Hepatic stellate cell (primary cell): Measurements from ENCODE around the gene FHIT.

Experiments used
- DNase-seq: peaks from one replicate; pipeline ENCODE4 v3.0.0; 2011; ENCODE audit warnings: low spot score

The FHIT gene

DNA sequence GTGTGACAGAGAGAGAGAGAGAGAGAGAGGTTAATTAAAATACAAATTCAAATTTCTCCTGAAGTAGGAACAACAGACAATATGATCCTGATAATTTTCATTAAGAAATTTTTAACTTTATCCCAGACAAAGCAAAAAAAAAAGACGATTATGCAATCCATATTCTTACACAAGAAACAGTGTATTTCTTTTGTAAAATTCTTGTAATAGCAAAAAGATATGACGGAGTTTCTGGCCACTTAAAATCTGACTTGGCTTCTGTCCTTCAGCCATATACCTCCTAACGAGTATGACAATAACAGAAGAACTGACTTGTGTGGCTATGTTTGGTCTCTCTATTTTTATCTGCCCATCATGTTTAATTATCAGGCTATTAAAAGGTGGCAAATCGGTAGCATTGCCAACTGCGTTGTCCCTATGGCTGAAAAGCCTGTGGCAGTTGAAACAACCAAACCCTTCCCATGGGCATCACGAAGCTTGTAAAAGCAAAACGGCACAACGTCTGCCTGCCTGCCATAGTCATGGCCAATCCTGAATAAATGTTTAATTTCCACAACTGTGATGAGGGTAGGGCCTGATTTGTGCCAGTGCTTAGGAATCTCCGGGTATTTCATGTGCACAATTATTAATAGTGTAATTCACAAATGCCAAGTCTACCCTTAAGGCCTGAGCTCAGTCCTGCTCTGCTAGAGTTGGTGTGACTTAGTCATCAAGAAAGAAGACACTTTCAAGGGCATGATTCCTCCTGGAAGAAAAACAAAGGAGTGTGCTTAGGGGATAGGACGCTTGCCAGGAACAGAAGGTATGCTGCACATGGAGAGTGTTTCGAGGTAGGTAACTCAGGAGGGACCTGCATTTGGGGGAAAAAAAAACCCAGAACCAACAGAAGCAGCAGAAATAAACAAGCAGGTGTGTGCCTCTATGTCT is 1090.2 kb downstream of the FHIT start:
- DNase-seq = no peak

DNA sequence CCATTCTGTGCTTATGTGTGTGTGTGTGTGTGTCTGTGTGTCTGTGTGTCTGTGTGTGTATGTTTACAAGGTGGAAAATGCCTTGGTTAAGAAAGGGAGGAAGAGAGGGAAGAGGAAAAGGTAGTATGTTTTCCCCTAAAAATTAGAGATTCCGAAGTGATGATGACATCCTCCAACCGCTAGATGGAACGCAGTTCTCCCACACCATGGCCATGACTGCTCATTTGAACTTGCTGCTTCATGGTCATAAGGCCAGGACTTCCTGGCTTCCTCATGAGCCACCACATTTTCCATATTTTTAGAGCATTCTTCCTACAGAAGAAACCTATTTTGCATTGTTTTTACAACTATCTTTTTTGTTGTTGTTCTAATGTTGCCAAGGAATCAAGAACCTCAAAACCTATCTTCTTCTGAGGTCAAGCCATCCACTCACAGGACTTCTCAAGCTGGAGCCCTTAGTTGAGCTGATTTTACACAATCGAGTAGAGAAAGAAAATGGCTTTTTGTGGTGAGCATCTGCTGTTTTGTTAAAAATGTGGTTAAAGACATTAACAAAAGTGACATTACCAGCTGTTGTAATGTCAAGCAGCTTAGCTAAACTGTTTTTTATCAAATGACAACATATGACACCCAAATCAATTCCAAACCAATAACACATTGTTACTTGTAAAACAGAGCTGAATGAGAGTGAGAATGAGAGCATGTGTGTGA is 1091.0 kb downstream of the FHIT start:
- DNase-seq = no peak

DNA sequence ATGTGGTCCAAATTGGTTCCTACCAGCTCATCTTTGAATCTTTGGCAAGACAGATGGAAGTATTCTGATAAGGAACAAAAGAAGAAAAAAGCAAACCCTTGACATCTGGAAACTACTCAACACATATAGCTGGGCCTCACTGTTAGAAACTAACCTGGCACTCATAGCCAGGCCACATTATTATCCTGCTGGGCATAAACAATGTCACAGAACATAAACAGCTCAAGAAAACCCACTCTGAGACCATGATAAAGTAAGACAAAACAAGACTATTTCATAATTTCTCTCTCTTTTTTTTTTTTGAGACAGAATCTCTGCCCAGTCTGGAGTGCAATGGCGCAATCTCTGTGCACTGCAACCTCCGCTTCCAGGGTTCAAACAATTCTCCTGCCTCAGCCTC is 1093.2 kb downstream of the FHIT start:
- no peak for DNase-seq

DNA sequence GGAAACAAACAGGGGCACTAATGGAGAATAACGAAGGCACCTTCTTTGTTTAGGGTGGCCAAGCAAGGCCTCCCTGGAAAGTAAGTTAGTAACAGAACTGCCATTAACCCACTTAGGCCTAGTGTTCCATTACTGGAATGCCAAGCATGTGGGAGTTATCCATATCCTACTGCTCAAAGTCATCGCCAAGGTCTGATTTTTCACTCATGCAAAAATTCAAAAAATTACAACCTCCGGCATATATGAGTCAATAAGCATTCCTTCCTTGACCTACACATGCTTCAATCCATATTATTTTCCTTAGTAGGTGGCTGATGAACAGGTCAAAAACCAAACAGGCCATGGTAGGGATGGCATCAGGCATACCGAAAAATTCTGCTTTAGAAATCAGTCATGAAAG is 1097.2 kb downstream of the FHIT start:
- DNase-seq = no peak

DNA sequence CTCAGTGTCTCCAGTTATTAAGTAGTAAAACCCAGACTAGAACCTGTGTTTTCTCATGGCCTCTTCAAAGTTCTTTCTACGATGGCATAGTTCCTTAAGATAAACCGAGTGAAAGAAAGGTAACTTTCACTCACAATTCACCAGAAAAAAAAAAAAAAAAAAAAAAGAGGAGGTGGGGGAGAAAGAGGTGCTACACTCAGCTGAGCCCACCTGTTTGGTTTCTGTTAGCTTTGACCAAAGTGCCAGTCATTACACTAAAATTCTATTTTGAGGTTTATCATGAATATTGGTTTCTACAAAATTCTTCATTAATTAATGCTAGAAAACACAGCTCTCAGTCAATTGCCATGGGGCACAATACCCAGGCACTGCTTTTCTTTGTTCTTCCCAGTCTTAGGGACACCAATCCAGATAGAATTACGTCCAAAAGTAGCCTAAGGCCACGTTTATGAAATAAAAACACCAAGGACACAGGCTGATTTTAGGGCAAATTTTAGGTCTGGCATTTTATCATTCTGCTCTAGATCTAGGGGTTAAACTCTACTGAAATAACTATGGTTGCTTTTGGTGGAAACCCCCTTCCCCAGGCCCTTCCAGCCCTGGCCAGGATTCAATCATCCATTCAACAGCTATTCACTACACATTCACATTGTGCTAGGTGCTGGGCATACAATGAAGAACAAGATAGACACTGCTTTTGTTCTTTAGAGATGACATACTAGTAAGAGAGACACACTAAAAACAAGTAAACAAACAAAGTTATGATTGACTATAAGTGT is 1097.8 kb downstream of the FHIT start:
- no peak for DNase-seq

DNA sequence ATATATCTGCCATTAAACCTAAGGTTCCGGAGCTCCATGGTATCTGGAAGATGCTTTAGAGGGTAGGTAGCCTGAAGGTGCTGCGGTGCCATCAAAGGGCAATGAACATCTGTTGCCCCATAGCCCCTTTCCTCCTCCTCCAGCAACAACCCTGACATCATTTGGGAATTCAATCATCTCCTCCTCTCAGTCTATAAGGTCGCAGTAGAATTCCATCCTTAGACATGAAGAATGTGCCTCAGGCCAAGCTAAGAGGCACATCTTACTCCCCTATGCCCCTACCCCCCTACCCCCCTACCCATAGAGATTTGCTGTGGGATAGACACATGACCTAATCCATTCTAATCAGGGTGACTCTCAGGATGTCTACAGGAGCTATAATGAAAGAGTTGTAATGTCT is 1101.8 kb downstream of the FHIT start:
- DNase-seq = no peak

DNA sequence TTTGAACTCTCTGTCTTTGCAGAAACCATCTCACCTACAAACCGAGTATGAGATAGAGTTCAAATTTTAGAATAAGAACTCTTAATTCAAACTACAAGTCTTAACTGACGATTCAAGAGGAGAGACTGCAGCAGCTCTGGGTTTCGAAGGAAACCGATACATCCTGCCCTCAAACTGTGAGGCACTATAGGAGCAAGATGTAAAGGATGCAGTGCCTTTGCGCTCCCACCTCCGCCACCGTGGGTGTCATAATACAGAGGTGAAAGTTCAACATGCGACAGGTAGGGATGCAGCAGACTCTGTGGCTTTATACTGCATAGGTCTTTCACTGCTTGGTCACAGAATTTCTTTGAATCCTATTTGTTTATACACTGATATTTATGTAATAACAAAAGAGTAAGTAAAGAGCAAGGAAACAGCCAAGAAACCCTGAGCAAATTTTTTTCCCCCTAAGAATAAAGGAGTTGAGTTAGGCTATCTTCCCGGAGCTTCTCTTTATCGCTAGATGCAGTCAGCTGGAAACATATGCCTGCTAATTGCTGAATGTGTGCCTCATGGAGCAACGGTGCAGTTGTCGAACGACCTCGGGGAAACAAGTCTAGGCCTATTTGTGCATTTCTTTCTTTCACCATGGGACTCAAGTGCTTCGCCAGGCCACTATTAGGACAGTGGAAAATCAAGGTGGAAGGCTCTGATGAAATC is 1103.9 kb downstream of the FHIT start:
- DNase-seq = no peak

DNA sequence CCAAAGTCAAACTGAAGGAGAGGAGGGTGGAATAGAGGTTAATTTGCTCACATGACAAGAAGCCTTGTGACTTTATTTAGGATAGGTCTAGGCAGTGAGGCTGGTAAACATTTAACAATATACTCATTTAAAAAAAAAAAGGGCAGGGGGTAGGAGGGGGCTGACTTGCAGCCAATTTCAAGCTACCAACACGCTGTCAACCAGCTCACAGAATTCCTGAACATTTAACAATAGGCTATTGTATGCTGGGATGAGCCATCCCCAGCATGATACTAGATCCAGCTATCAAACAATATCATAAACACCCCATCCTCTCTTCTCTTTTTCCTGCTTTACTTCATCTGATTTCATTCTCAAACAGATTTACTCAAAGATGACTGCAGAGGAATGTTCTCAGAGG is 1105.1 kb downstream of the FHIT start:
- no peak for DNase-seq

DNA sequence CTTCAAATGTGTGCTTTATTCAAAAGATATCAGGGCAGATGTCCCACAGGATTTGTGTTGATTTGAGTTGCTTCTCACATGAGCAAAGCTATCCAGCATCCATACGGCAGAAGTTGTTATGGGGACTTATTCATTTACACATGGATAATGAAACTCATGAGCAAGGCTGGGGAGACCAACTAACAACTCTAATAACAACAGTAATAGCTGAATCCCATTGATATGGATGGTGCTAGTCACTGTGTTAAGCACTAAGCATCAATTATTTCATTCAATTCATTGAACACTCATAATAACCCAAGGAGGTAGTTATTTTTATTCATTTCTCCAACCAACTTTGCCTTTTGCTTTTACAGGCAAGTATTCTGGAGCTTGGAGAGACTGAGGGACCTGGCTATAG is 1107.2 kb downstream of the FHIT start:
- no peak for DNase-seq

DNA sequence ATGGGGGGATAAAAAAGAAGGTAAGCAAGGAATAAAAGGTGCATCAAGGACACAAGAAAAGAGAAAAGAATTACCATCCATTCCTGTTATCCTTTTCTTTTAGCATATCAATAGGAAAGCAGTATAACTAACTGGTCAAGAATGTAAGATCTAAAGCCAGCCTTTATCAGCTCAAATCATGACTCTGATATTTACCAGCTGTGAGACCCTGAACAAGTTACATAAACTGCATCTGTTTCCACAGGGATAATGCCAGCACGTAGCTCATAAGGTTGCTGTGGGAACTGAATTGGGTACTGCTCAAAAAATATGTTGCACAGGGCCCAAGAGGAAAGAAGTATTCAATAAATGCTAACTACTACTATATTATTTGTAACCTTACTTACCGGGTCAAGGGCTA is 1109.2 kb downstream of the FHIT start:
- DNase-seq = no peak

DNA sequence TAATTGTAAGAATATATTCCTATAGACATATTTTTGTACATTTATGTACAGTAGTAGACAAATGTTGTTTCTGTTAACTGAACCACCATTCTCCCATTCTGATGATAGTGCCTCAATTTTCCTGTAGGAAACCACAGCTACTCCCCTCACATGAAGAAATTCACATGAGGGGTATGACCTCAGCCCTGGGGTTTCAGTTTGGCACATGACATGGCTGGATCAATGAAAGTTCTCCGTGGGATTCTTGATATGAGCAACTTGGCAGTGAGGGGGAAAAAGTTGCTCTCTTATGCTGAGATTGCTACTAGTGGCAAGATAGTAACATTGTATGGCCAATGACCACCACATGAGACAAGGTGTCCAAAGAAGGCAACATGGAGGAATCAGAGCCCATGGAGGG is 1111.1 kb downstream of the FHIT start:
- no peak for DNase-seq

DNA sequence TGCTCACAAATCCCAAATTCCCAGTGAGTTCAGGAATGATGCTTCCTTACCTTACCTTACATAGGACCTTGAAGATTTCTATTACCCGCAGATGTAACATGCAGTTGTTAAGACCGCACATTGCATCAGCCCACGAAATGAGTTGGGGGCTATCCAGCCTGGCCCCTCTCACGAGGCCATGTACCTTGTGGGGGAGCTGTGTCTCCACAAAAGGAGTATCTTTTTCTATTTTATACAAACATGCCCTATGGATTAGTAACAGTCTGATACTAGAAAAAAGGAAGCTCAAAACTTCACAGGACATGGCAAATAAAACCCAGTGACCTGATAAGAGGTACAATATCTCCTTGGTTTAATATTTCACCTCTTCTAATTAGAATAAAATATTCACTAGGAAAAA is 1114.7 kb downstream of the FHIT start:
- no peak for DNase-seq

DNA sequence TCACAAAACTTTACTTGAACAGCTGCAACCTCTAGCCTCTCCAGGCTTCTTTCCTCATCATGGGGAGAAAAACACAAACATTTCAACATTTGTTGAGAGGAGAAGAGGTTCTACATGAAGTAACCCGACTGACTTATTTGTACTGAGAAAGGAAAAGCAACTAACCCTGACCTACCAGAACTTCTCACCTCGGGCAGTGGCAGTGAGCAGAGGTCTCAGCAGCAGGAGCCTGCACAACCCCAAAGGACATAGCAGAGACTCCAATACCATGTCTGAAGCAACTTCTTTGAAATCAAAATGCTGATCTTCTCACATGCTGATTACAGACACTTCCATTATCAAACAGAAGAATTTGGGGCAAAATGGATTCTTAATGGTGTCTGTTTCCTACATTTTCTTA is 1115.8 kb downstream of the FHIT start:
- no peak for DNase-seq

DNA sequence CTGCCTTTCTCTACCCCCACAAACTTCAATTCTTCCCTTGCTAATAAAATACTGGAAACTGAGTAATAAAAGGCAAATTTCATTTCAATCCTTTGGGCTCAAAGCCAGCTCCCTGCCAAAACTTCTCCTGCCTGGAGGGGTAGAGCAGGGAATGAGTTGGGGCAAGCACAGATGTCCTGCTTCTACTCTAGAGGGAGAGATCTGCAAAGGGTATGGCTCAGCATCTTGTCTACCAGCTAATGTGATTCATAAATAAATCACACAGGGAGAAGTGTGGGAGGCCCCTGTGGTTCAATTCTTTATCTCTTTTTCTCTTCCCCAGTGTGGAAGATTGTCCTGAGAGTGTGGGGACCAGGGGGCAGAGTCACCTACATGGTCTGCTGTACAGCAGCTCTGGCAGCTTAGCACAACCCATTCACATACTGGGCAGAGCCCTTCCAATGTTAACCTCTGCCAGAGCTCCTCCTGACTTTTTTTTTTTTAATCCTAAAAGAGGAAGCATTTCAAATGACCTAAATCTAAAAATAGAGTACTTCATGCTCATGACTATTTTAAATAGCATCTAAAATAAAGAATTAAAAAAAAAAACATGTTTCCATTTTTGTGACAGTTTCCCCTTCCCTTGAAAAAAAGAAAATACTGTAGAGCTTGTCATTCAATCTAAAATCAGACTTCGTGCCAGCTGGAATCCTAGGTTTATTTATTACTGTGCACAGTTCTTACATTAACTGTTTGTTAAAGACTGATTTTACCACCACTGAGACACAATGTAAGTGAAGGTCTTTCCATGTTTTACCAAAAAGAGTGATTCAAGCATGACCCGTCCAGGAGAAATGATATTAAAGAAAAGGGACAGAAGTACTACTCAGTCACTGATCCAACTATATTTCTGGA is 1117.7 kb downstream of the FHIT start:
- no peak for DNase-seq

DNA sequence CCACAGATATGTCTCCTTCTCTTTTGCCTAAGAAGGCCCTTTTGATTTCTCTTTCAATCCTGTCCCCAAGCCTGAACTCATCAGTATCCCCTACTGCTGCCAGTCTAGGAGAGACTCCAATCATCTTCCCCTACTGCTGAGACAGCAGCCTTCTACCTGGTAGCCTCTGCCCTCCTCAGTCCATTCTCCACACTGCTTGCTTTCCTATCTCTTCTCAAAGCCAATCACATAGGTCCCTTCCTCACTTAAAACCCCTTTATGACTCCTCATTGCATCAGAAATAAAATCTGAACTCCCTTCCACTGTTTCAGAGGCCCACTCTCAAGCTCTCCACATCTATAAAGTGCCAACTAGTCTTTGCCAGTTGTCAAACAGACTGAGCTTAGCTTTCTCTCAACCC is 1119.6 kb downstream of the FHIT start:
- no peak for DNase-seq

DNA sequence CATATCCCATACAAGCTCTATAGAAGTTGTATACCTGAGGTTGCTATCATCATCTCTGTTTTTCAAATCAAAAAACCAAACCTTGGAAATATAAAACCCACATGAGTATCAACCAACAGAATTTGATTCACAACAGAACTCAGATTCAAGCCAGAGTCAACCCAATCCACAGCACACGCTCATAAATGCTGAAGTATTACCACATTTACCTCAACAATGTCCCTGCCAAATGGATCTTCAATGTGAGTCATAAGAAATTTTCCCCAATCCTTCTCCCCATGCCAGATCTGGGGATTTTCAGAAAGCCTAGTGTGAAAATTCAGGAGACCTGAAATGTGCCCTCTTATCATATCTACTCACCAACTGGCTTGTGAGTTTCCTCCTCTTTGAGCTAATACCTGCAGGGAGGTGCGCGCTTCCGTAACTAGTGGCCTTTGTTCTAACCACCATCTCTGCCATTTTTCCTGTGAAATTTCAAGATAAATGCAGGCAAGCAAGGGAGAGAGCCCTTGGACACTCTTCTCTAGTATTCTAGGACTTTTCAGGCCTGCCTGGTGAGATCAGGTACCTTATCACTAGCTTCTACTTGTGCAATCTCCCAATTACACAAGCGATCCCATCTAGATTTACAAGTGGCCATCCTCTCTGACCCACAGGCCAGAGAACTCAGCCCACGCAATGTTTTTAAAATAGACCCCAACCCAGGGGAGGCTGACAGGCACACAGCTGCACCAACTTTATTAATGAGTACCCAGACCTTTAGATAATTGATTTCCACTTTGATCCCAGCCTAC is 1124.5 kb downstream of the FHIT start:
- DNase-seq = no peak

DNA sequence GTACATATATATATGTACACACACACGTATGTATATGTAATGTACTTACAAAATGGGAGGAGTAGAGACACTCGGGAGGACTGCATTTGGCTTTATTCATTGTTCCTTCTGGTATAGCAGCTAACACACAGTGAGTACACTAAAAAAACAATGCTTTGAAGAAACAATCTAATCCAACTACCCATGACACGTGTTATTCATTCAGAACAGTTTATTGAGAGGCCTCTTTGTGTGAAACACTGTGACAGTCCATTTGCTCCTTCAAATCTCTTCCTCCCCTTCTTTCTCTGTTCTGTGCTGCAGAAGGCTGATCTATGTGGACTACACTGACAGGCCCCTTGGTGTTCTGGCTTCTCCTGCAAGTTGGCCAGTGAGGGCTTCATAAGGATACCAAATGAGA is 1125.6 kb downstream of the FHIT start:
- no peak for DNase-seq

DNA sequence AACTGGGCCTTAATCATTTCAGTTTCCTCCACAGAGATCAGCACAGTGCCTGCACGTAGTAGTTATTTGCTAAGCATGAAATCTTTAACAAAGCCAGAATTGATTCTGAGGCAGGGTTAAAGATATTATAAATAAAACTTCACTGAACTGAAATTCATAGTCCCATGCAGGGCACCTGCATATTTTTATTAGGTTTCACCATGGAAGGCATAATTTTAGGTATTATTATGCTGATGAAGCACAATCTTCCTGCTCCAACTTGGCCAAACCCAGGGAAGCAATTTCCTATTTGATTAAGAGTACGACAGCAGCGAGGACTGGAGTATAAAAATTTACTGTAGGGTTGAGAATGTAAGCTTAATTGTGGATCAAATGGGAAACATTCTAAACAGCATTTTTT is 1131.0 kb downstream of the FHIT start:
- no peak for DNase-seq

DNA sequence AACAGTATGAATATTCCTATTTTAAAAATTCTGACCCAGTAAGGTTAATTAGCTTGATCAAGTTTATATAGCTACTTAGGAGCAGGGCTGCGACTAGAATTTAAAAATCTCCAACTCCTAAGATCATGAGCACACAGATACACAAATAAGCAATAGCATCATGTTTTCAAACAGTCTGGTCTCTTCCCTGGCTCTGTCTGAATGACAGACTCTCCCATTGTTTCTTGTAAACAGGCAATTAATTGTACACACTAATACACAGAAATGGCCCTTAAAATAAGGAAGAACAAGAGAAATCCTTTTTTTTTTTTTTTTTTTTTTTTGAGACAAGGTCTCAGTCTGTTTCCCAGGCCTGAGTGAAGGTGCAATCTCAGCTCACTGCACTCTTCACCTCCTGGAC is 1137.1 kb downstream of the FHIT start:
- DNase-seq = no peak

DNA sequence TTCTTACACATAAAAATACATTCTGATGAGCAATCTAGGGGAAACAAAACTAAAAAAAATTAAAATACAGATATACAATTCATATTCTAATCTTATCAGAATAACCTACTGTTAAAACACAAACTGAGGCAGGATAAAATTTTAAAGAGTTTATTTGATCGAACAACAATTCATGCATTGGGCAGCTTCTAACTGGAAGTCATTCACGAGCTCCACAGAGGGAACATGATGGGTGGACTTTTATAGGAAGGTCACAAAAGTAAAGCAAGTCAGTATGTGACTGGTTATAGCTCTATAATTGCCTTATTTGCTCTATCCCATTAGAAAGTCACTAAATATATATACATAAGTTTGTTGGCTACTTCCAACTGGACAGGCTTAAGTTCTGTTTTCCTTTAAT is 1144.0 kb downstream of the FHIT start:
- DNase-seq = no peak
